ENCODE measurements around the gene PSAP.

The PSAP gene

GRCh38 chr10:71799608-71800453, 51.2 kb downstream of the PSAP start:
- no peak for TF ChIP-seq CTCF (conservative IDR thresholded peaks at IDR 0.05)
- no peak overlapping the region for H3K27ac ChIP-seq

- no peak for TF ChIP-seq CTCF (conservative IDR thresholded peaks at IDR 0.05)
- H3K27ac ChIP-seq, result no peak overlapping the region
Measured at GRCh38 chr10:71799112-71799511, 51.9 kb downstream of the PSAP start.

GRCh38 chr10:71798308-71798624, 52.8 kb downstream of the PSAP start:
- TF ChIP-seq CTCF (conservative IDR thresholded peaks at IDR 0.05), result no peak
- H3K27ac ChIP-seq, result no peak overlapping the region

- no peak overlapping the region for H3K27ac ChIP-seq
Measured at GRCh38 chr10:71797533-71798307, 53.3 kb downstream of the PSAP start.

GRCh38 chr10:71796749-71797405, 54.2 kb downstream of the PSAP start:
- TF ChIP-seq CTCF (conservative IDR thresholded peaks at IDR 0.05), result no peak

More at GRCh38 chr10:71797533-71798307, 53.3 kb downstream of the PSAP start:
- no peak for TF ChIP-seq CTCF (conservative IDR thresholded peaks at IDR 0.05)

GRCh38 chr10:71795248-71795647, 55.8 kb downstream of the PSAP start:
- no peak overlapping the region for H3K27ac ChIP-seq
- no peak for TF ChIP-seq CTCF (conservative IDR thresholded peaks at IDR 0.05)

More at GRCh38 chr10:71796749-71797405, 54.2 kb downstream of the PSAP start:
- H3K27ac ChIP-seq, result no peak overlapping the region
